Heart left ventricle (tissue), 13 donors: Measurements from ENCODE around the gene PDE1A.

ENCODE experiments used
- POLR2A ChIP-seq, 2 donors: fragments of 450-650 bp; IDR thresholded peaks; one replicate each; pipeline ENCODE4 v1.6.1; 2017; ENCODE audit warnings: antibody characterized with exemption in 2 of 2, mild to moderate bottlenecking in 2 of 2, moderate library complexity in 2 of 2
- TF ChIP-seq, protein P1 (sequence below), 12 donors: fragments of 200-600 bp; sonication (generic) in 4 of 12; IDR thresholded peaks; one replicate each; pipeline versions ENCODE4 v1.5.0 to v1.8.0; 2018 to 2022; ENCODE audit warnings: antibody characterized with exemption in 12 of 12, mild to moderate bottlenecking in 5 of 12
- donor health status: ischemic (EF 13 %, LVEDD 7.1; RV severe dilation, severe dysfunction).
- donor health status: DM: no; HTN: yes; CAD: no.
- donor health status: DM: no; HTN: no; CAD: no.
- donor health status: ischemic (EF 25% LVEDD 6.9; RV normal size, moderate dysfunction).
- donor health status: ischemic (EF 25% LVEDD 5.7; RV mildly dilated, moderate dysfunction).
- donor health status: ischemic (EF 35%, LVEDD 5.7; RV mildly dilated, moderate dysfunction).
- donor health status: nonischemic (EF 11% LVEDD 7.7; RV severe dilation, severe dysfunction).
- donor health status: DM: yes; HTN: yes; CAD: no.
- donor health status: PGD.
- donor health status: ischemic (EF 29% LVEDD 5.4; RV normal size, mild dysfunction).
- donor health status: nonischemic (EF 23%, LVEDD 6.1; RV moderate dilation, normal function).

DNA sequence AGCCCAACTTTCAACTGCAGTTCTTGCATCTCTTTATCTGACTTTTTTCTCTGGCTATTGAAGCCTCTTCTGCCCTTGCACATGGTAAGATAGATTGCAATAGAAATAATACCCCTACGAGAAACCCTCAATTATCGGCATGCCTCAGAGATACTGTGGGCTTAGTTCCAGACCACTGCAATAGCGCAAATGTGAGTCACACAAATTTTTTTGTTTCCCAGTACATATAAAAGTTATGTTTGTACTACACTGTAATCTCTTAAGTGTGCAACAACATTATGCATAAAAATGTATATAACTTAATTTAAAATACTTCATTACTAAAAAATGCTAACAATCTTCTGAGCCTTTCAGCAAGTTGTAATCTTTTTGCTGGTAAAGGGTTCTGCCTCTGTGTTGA is 124.7 kb downstream of the PDE1A start:
- no peak for TF ChIP-seq POLR2A (IDR thresholded peaks at IDR 0.05)
- TF ChIP-seq, protein P1, sequence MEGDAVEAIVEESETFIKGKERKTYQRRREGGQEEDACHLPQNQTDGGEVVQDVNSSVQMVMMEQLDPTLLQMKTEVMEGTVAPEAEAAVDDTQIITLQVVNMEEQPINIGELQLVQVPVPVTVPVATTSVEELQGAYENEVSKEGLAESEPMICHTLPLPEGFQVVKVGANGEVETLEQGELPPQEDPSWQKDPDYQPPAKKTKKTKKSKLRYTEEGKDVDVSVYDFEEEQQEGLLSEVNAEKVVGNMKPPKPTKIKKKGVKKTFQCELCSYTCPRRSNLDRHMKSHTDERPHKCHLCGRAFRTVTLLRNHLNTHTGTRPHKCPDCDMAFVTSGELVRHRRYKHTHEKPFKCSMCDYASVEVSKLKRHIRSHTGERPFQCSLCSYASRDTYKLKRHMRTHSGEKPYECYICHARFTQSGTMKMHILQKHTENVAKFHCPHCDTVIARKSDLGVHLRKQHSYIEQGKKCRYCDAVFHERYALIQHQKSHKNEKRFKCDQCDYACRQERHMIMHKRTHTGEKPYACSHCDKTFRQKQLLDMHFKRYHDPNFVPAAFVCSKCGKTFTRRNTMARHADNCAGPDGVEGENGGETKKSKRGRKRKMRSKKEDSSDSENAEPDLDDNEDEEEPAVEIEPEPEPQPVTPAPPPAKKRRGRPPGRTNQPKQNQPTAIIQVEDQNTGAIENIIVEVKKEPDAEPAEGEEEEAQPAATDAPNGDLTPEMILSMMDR (IDR thresholded peaks at IDR 0.05), result no peak
